ENCODE measurements around the gene PPP1R12B.

DNA sequence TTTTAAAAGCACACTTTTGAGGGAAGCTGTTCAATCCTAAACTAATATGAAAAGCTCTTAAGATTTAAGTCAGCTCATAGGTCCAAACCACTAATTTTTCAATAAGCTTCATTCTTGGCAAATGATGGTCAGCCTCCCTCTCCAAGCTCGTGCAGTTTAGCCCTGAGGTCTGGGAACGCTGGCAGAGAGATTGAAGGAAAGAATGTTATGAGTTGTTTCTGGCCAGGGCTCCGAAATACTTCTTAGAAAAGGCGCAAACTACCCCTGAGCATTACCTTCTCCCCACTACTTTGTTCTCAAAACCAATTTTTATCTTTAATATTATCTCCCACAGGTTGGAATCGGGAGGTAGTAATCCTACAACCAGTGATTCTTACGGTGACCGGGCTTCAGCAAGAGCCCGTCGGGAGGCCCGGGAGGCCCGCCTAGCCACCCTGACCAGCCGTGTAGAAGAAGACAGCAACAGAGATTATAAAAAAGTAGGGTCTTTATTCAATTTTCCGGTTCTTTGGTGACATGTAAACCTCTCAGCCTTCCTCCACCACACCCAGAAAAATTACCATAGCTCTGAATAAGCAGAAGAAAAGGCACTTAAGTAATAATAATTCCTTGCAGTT, 214.1 kb downstream of the PPP1R12B start:
- TF ChIP-seq, protein P1, sequence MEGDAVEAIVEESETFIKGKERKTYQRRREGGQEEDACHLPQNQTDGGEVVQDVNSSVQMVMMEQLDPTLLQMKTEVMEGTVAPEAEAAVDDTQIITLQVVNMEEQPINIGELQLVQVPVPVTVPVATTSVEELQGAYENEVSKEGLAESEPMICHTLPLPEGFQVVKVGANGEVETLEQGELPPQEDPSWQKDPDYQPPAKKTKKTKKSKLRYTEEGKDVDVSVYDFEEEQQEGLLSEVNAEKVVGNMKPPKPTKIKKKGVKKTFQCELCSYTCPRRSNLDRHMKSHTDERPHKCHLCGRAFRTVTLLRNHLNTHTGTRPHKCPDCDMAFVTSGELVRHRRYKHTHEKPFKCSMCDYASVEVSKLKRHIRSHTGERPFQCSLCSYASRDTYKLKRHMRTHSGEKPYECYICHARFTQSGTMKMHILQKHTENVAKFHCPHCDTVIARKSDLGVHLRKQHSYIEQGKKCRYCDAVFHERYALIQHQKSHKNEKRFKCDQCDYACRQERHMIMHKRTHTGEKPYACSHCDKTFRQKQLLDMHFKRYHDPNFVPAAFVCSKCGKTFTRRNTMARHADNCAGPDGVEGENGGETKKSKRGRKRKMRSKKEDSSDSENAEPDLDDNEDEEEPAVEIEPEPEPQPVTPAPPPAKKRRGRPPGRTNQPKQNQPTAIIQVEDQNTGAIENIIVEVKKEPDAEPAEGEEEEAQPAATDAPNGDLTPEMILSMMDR (IDR thresholded peaks at IDR 0.05) = no peak
- TF ChIP-seq POLR2A (IDR thresholded peaks at IDR 0.05) (no peak), EP300 (IDR thresholded peaks at IDR 0.05) (no peak)

Measured in ovary (tissue), 3 donors.